Sigmoid colon (tissue), 4 donors: ENCODE results near the gene RELN.

Source experiments
- POLR2A ChIP-seq, 2 donors: fragments of 450-650 bp; IDR thresholded peaks; one replicate each; pipeline ENCODE4 v1.6.1; 2016; ENCODE audit warnings: antibody characterized with exemption in 2 of 2, mild to moderate bottlenecking in 2 of 2, moderate library complexity in 2 of 2
- POLR2AphosphoS5 ChIP-seq, 4 donors: sonication (generic); formaldehyde crosslinking; IDR thresholded peaks; one replicate each; pipeline ENCODE4 v1.6.1; 2017; ENCODE audit warnings: antibody characterized with exemption in 4 of 4
- TF ChIP-seq, protein P1 (sequence below), 4 experiments: fragments of 450-650 bp in 3 of 4; fragments of 200-600 bp in 1 of 4; IDR thresholded peaks; one replicate each; pipeline ENCODE4 v1.5.1; 2016 to 2019; ENCODE audit warnings: antibody characterized with exemption in 4 of 4, mild to moderate bottlenecking in 3 of 4, moderate library complexity in 2 of 4

DNA sequence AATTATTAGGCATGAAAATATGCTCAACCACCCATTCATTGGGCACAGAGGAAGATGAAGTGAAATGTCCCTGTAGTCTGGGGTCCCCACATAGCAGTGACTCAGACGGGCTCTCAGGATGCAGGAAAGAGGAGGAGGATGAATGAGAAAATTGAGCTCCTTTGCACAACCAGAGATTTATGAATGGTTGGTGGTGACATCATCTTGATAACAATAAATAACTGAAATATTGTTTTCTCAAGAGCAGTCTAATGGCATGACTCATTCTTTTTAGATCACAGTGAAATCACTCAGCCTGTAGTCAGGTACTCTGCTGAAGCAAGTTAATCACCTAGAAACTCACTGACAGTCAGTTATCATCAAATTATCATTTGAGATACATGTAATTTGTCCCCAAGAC is 254.1 kb downstream of the RELN start:
- TF ChIP-seq POLR2A (IDR thresholded peaks at IDR 0.05) = no peak
- TF ChIP-seq, protein P1, sequence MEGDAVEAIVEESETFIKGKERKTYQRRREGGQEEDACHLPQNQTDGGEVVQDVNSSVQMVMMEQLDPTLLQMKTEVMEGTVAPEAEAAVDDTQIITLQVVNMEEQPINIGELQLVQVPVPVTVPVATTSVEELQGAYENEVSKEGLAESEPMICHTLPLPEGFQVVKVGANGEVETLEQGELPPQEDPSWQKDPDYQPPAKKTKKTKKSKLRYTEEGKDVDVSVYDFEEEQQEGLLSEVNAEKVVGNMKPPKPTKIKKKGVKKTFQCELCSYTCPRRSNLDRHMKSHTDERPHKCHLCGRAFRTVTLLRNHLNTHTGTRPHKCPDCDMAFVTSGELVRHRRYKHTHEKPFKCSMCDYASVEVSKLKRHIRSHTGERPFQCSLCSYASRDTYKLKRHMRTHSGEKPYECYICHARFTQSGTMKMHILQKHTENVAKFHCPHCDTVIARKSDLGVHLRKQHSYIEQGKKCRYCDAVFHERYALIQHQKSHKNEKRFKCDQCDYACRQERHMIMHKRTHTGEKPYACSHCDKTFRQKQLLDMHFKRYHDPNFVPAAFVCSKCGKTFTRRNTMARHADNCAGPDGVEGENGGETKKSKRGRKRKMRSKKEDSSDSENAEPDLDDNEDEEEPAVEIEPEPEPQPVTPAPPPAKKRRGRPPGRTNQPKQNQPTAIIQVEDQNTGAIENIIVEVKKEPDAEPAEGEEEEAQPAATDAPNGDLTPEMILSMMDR (IDR thresholded peaks at IDR 0.05) = no peak
- no peak for TF ChIP-seq POLR2AphosphoS5 (IDR thresholded peaks at IDR 0.05)
